Activated B cell treated with CpG ODN at 0.5 μM for 24 hours (primary cell): ENCODE measurements around the gene TATDN2. TPM values are rescaled to one million over a fixed set of nuclear protein-coding genes. Genes with fewer than 3 reads are reported as not detected.

Source experiments
- ATAC-seq: fragments of 200-7000 bp; cut with Tn5 transposase; one replicate; pipeline ENCODE4 v1.10.0; 2021; ENCODE audit warnings: low read depth, mild to moderate bottlenecking, moderate library complexity
- CTCF ChIA-PET: fragments of 350-600 bp; sonication (Branson Sonifier 250); formaldehyde crosslinking; loops from one replicate; lab custom pipeline; 2021; ENCODE audit warnings: antibody characterized with exemption; lab: Charles Lee
- POLR2A ChIA-PET: fragments of 350-600 bp; sonication (Branson Sonifier 250); formaldehyde crosslinking; loops from one replicate; lab custom pipeline; 2021; ENCODE audit warnings: antibody characterized with exemption; lab: Charles Lee
- DNase-seq: peaks from one replicate; pipeline ENCODE4 v3.0.0; 2022
- H3K27ac Mint-ChIP-seq: one replicate; pipeline ENCODE4 v1.8.0; 2020; ENCODE audit warnings: mixed read lengths
- H3K27me3 Mint-ChIP-seq: one replicate; pipeline ENCODE4 v1.8.0; 2021; ENCODE audit warnings: mixed read lengths
- H3K36me3 Mint-ChIP-seq: one replicate; pipeline ENCODE4 v1.8.0; 2021; ENCODE audit warnings: low read depth, mixed read lengths
- H3K4me1 Mint-ChIP-seq: one replicate; pipeline ENCODE4 v1.8.0; 2021; ENCODE audit warnings: mixed read lengths
- H3K4me3 Mint-ChIP-seq: one replicate; pipeline ENCODE4 v1.8.0; 2020; ENCODE audit warnings: mild to moderate bottlenecking, mixed read lengths
- H3K9me3 Mint-ChIP-seq: one replicate; pipeline ENCODE4 v1.8.0; 2020; ENCODE audit warnings: mixed read lengths
- intact Hi-C: fragments of 100-400 bp; cut with micrococcal nuclease; formaldehyde crosslinking; loops from one replicate; pipeline ENCODE4 v1.15.1; 2024
- total RNA-seq: library from RNA; stranded (reverse); gene quantifications from 2 replicates; pipeline ENCODE4 v1.2.3, GENCODE V29; 2022
- TF ChIP-seq, protein P1 (sequence below): fragments of 200-600 bp; IDR thresholded peaks from one replicate; pipeline ENCODE4 v1.8.0; 2022; ENCODE audit warnings: antibody characterized with exemption, mild to moderate bottlenecking

The TATDN2 gene
- total RNA-seq, 1 donor from 2014 or later: 55.6 TPM

DNA sequence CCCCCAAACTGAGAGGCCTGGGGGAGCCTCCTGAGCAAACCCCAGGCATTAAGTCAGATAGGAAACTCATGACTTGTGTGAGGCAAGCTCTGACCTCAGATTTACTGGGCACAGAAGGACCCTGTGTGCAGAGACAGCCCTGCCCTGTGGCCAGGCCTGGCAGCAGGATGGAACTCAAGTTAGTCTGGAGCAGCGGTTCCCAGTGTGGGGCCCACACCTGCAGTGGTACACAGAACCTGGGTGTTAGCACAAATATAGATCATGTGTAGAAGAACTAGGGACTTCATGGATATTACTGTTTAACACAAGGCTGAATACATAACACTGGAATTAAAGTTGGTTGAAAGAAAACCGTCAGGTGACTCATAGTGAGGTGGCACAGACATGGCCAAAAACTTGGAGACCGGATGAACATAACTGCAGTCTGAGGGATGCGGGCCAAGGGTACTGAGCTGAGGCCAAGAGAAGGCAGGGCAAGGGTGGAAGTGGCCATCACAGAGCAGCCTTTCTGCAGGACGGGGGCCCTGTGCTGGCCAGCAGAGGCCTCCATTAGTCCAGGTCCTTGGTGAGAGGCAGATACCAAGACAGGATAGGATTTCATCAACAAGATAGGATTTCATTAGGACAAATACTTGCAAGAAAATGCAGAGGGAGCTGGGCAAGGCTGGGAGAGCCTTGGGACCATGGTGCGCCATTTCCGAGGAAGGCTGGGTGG is 42.7 kb upstream of the TATDN2 start:
- ChIA-PET POLR2A (interaction anchor here (0.5 to 6.7 kb wide), 2 partner anchors 13 to 18 kb away, joined by 3 to 51 read pairs; no protein-coding TSS in a partner anchor), CTCF (interaction anchor here (1.0 kb wide), 1 partner anchor 13 kb away, joined by 3 read pairs; no protein-coding TSS in a partner anchor)
- TF ChIP-seq, protein P1, sequence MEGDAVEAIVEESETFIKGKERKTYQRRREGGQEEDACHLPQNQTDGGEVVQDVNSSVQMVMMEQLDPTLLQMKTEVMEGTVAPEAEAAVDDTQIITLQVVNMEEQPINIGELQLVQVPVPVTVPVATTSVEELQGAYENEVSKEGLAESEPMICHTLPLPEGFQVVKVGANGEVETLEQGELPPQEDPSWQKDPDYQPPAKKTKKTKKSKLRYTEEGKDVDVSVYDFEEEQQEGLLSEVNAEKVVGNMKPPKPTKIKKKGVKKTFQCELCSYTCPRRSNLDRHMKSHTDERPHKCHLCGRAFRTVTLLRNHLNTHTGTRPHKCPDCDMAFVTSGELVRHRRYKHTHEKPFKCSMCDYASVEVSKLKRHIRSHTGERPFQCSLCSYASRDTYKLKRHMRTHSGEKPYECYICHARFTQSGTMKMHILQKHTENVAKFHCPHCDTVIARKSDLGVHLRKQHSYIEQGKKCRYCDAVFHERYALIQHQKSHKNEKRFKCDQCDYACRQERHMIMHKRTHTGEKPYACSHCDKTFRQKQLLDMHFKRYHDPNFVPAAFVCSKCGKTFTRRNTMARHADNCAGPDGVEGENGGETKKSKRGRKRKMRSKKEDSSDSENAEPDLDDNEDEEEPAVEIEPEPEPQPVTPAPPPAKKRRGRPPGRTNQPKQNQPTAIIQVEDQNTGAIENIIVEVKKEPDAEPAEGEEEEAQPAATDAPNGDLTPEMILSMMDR: no peak
- intact Hi-C loops: no loop called here
- ATAC-seq (no peak), DNase-seq (no peak)
- Mint-ChIP-seq H3K4me3 (no peak overlapping the region), H3K27me3 (no peaks in the 10 kb centered on the region), H3K27ac (no peak overlapping the region), H3K9me3 (no peaks in the 10 kb centered on the region), H3K36me3 (peaks cover 40% of the 10 kb centered on the region), H3K4me1 (peaks cover 17% of the 10 kb centered on the region)

DNA sequence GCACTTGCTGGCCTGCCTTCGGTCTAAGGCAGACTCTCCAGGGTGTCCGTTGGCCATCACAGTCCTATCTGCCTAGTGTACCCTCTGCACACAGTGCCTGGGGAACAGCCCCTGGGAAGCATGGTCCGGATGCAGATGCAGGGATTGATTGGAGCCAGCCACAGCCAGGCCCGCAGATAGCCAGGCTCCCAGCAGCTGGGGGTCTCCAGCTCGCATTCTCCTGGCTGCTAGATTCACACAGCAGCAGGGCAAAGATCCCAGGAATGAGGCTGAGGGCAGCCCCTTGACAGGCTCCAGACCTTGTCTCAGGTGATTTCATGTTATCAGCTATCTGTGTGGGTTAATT is 42.1 kb upstream of the TATDN2 start:
- intact Hi-C loops: no loop called here
- H3K27me3 Mint-ChIP-seq: no peaks in the 10 kb centered on the region

GRCh38 chr3:10213156-10213792 is 35.0 kb upstream of the TATDN2 start:
- TF ChIP-seq, protein P1: no peak
- peak; percentile 89 for ATAC-seq
- H3K27ac Mint-ChIP-seq: peak overlapping the region; percentile 81
- H3K36me3 Mint-ChIP-seq: peaks cover 55% of the 10 kb centered on the region
- peaks cover 30% of the 10 kb centered on the region for H3K4me1 Mint-ChIP-seq
- peak overlapping the region; percentile 25 for H3K4me3 Mint-ChIP-seq
- ChIA-PET CTCF (interaction anchor here (1.3 kb wide), 1 partner anchor 11 kb away, joined by 7 read pairs; no protein-coding TSS in a partner anchor), POLR2A (interaction anchor here (0.6 to 4.9 kb wide), 11 partner anchors 9 to 421 kb away, joined by 3 to 53 read pairs (median 6); partner anchors contain the start of genes ARPC4, TATDN2 and VHL)
- H3K27me3 Mint-ChIP-seq: no peaks in the 10 kb centered on the region
- peaks cover 5% of the 10 kb centered on the region for H3K9me3 Mint-ChIP-seq
- intact Hi-C loops: loop anchor here (1.0 kb wide), 2 partner anchors 10 to 14 kb away; no protein-coding TSS in a partner anchor
- no peak for DNase-seq

More for the DNA sequence above, 42.1 kb upstream of the TATDN2 start:
- no peaks in the 10 kb centered on the region for H3K9me3 Mint-ChIP-seq
- ATAC-seq (no peak), DNase-seq (no peak)
- H3K27ac Mint-ChIP-seq: no peak overlapping the region
- ChIA-PET CTCF (no interaction called here), POLR2A (interaction anchor here (0.5 kb wide), 1 partner anchor 17 kb away, joined by 3 read pairs; no protein-coding TSS in a partner anchor)
- TF ChIP-seq, protein P1: no peak
- H3K4me3 Mint-ChIP-seq: no peak overlapping the region
- H3K4me1 Mint-ChIP-seq: peaks cover 12% of the 10 kb centered on the region
- peaks cover 35% of the 10 kb centered on the region for H3K36me3 Mint-ChIP-seq

DNA sequence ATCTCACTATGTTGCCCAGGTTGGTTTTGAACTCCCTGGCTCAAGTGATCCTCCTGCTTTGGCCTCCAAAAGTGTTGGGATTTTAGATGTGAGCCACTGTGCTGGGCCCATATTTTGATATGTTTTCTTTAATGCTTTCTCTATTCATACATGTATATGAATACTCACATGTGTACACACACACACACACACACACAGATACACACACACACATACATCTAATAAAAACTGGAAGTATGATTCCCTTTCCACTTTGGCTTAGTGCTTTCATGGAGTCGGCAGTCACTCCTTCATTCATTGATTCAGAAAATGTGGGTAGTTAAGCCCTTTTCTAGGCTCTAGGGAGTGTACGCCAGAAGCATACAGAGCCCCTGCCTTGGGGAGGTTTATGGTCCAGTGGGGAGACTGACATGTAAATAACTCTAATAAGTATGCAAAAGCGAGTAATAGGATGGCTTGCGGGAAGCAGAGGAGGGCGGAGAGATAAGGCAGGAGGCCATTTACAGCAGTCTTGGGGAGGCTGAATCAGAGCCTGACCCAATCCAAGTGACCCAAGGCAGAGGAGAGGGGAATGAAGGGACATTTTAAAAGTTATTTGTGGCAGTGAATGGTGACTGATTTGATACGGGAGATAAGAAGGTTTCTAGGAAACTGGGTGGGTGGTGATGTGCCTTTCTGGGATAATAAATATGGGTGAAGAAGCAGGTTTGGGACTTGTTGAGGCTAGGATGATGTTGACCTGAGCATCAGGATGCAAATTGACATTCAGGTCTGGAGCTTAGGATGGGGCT is 32.5 kb upstream of the TATDN2 start:
- peak overlapping the region; percentile 14 for H3K27ac Mint-ChIP-seq
- DNase-seq (no peak), ATAC-seq (no peak)
- H3K27me3 Mint-ChIP-seq: no peaks in the 10 kb centered on the region
- TF ChIP-seq, protein P1: no peak
- intact Hi-C loops: no loop called here
- H3K9me3 Mint-ChIP-seq: peaks cover 5% of the 10 kb centered on the region
- H3K36me3 Mint-ChIP-seq: peaks cover 63% of the 10 kb centered on the region
- peaks cover 43% of the 10 kb centered on the region for H3K4me1 Mint-ChIP-seq
- ChIA-PET POLR2A (no interaction called here), CTCF (no interaction called here)
- H3K4me3 Mint-ChIP-seq: no peak overlapping the region
